ENCODE measurements around the gene CEMP1. TPM values are rescaled to one million over a fixed set of nuclear protein-coding genes. Genes with fewer than 3 reads are reported as not detected.

Gene CEMP1
- total RNA-seq, 1 donor from 2014 or later = not detected

DNA sequence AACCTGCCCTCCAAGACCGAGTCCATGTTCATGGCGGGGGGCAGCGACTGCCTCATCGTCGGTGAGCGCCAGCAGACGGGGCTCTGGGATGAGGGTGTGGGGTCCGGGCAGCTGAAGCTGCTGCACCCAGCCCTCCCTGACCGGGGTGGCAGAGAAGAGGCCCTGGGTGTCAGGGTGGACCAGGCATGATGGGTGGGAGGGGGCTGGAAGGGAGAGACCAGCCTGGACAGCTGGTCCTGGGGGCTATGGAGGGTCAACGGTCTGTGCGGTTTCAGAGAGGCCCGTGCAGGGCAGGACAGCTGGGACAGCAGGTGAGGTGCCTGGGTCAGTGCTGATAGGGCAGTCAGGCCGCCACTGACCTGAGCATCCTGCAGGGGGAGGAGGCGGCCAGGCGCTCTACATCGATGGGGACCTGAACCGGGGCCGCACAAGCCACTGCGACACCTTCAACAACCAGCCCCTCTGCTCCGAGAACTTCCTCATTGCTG is 30.7 kb downstream of the CEMP1 start:
- Histone ChIP-seq H3K36me3 (ENCODE audit: control insufficient read depth, insufficient read depth, low read length) (peaks cover 6% of the 10 kb centered on the region), H3K27me3 (ENCODE audit: control insufficient read depth, insufficient read depth, low read length) (no peaks in the 10 kb centered on the region), H3K4me3 (ENCODE audit: low read depth, low read length) (no peak overlapping the region)
- no peak for TF ChIP-seq CTCF (IDR thresholded peaks at IDR 0.05; ENCODE audit: insufficient read depth, low read length, severe bottlenecking)
- DNase-seq (ENCODE audit: low read depth) = no peak
- no peak for FAIRE-seq

GRCh38 chr16:2499890-2500429 is 31.2 kb downstream of the CEMP1 start:
- DNase-seq (ENCODE audit: low read depth) = no peak
- no peak for TF ChIP-seq CTCF (IDR thresholded peaks at IDR 0.05; ENCODE audit: insufficient read depth, low read length, severe bottlenecking)
- FAIRE-seq = no peak
- peaks cover 6% of the 10 kb centered on the region for H3K36me3 ChIP-seq (ENCODE audit: control insufficient read depth, insufficient read depth, low read length)
- H3K27me3 ChIP-seq (ENCODE audit: control insufficient read depth, insufficient read depth, low read length) = no peaks in the 10 kb centered on the region
- no peak overlapping the region for H3K4me3 ChIP-seq (ENCODE audit: low read depth, low read length)

GRCh38 chr16:2499454-2499853 is 31.8 kb downstream of the CEMP1 start:
- H3K36me3 ChIP-seq (ENCODE audit: control insufficient read depth, insufficient read depth, low read length) = peaks cover 6% of the 10 kb centered on the region
- no peaks in the 10 kb centered on the region for H3K27me3 ChIP-seq (ENCODE audit: control insufficient read depth, insufficient read depth, low read length)
- DNase-seq (ENCODE audit: low read depth) (no peak), FAIRE-seq (no peak)
- no peak overlapping the region for H3K4me3 ChIP-seq (ENCODE audit: low read depth, low read length)
- TF ChIP-seq CTCF (IDR thresholded peaks at IDR 0.05; ENCODE audit: insufficient read depth, low read length, severe bottlenecking) = no peak

DNA sequence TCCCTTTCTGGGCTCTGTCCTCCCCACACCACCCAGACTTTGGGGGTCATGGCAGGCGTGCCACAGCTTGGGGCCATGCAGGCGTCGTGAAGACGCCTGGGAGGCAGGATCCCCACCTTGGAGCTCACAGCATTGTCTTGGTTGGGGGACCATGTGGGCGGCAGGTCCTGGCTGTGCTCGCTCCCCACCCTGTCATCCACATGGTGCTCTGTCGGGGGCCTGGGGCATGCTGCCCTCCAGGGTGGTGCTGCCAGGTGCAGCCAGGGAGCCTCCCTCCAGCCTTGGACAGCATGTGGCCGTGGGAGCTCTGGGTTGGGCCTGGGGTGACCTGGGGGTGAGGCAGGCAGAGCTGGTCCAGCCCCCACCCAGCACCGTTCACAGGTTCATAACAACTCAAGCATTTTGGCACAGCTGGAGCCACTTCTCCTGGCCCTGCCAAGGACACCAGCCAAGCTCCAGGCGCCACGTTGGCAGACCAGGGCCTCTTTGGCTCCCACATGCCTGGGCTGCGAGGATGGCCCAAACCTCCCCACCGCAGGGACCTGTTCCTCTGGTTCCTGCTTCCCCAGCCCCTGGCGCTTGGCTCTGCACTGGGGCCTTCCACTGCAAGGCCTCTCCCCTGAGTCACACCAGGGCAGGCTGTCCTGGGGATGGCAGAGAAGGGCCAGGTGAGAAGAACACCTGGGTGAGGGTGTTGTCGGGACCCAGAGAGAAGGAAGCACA is 32.5 kb downstream of the CEMP1 start:
- H3K36me3 ChIP-seq (ENCODE audit: control insufficient read depth, insufficient read depth, low read length) = peaks cover 6% of the 10 kb centered on the region
- no peak for TF ChIP-seq CTCF (IDR thresholded peaks at IDR 0.05; ENCODE audit: insufficient read depth, low read length, severe bottlenecking)
- DNase-seq (ENCODE audit: low read depth) = peak; percentile 26
- FAIRE-seq = no peak
- H3K4me3 ChIP-seq (ENCODE audit: low read depth, low read length) = no peak overlapping the region
- no peaks in the 10 kb centered on the region for H3K27me3 ChIP-seq (ENCODE audit: control insufficient read depth, insufficient read depth, low read length)

GRCh38 chr16:2497695-2498484 is 33.3 kb downstream of the CEMP1 start:
- Histone ChIP-seq H3K27me3 (ENCODE audit: control insufficient read depth, insufficient read depth, low read length) (no peaks in the 10 kb centered on the region), H3K36me3 (ENCODE audit: control insufficient read depth, insufficient read depth, low read length) (peaks cover 6% of the 10 kb centered on the region), H3K4me3 (ENCODE audit: low read depth, low read length) (no peak overlapping the region)
- TF ChIP-seq CTCF (IDR thresholded peaks at IDR 0.05; ENCODE audit: insufficient read depth, low read length, severe bottlenecking) = no peak
- no peak for FAIRE-seq
- DNase-seq (ENCODE audit: low read depth) = no peak

Measured in bronchial epithelial cell (primary cell).